ENCODE results near the gene CASP10.

The CASP10 gene

DNA sequence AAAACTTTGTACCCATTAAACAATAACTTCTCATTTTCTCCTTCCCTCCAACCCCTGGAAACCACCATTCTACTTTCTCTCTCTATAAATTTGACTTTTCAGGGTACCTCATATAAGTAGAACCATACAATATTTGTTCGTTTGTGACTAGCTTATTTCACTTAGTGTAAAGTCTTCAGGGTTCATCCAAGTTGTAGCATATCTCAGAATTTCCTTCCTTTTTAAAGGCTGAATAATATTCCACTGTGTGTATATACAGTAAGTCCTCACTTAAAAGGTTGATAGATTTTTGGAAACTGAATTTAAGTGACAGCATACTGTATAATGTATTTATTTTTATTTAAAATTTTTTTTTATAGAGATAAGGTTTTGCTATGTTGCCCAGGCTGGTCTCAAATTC is 13.9 kb downstream of the CASP10 start:
- no peak for DNase-seq

DNA sequence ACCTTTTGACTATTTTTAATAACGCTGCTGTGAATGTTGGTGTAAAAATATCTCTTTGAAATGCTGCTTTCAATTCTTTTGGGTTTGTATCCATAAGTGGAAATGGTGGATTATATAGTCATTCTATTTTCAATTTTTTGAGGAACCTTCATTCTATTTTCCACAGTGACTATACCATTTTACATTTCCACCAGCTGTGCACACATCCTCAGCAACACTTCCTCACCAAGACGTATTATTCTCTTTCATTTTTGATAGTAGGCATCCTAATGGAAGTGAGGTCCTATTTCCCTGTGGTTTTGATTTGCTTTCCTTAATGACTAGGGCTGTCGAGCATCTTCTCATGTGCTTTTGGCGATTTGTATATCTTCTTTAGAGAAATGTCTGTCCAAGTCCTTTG is 14.8 kb downstream of the CASP10 start:
- no peak for DNase-seq

DNA sequence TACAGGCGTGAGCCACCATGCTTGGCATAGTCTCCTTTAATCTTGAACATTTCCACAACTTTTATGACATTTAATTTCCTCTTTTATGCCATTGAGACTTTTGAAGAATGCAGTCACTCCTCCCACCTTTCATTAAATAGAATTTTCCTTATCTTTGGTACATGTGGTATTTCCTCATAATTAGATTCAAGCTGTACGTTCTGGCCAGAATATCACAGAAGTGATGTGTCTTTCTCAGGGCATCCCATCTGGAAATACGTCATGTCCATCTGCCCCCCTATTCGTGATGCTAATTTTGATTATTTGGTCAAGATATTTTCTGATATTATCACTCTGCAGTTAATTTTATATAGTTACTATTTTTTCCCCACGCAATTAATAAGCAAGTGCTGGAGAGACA is 16.9 kb downstream of the CASP10 start:
- no peak for DNase-seq

DNA sequence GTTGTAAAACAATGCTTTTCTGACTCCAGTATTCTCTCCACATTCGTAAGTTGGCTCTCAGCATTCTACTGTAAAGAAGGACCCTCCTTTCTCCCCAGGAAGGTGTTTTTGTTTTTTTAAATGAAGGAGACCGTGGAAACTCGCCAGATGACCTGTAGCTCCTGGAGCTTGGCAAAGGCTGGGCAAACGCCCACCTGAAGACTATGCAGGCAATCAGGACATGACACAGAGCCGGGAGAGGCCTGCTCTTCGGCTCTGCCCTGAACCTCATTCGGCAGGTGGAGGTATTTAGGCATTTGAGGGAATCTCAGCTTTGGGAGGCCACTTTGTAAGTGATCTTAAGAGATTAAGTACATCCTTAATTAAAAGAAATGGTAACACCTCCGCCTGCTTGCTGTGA is 17.4 kb downstream of the CASP10 start:
- no peak for DNase-seq

DNA sequence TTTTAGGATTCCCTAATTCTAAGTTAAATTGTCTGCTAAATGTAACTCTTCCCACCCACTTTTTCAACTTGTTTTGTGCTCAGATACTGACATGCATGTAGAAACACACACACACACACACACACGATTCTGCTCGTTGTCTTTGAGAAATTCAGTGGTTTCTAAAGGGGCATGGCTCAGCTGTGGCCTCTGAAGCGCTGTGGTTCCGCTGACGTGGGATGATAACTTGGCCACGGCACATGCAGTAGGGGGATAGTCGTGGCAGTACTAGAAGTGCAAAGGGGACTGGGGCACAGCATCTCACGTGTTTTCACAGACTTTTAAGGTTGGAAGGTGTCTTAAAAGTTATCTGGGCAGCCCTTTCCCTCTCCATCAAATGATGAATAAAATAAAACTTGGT is 18.4 kb downstream of the CASP10 start:
- no peak for DNase-seq

DNA sequence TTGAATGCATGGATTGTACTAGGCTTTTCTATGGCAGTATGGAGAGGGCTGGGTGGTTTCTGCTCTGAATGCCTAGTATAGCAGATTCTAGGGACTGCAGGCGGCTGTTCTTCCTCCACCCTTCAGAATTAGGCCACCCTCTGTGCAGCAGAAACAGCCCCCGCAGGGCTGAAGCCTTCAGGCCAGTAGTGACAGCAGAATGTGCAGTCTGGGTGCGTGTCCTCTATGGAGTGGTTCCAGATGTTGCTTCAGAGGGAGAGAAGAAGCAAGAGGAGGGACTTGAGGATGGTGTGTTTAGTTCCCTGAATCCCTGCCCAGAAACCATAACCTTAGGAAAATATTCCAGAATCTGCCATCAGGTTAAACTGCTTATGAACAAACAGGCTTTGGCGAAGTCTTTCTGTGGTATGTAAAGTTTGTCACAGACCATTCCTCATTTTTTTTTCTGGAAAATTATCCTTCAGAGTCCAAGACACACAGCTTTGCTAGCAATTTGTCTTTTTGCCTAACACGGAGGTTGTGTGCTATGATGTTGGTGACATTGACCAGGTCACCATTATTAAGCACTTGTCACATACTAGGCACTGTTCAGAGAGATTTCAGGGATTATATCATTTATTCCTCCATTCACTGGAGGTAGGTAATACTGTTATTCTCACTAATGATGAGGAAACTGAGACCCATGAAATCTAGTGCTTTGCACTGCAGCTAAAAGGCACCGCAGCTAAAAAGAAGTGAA is 21.1 kb downstream of the CASP10 start:
- no peak for DNase-seq

DNA sequence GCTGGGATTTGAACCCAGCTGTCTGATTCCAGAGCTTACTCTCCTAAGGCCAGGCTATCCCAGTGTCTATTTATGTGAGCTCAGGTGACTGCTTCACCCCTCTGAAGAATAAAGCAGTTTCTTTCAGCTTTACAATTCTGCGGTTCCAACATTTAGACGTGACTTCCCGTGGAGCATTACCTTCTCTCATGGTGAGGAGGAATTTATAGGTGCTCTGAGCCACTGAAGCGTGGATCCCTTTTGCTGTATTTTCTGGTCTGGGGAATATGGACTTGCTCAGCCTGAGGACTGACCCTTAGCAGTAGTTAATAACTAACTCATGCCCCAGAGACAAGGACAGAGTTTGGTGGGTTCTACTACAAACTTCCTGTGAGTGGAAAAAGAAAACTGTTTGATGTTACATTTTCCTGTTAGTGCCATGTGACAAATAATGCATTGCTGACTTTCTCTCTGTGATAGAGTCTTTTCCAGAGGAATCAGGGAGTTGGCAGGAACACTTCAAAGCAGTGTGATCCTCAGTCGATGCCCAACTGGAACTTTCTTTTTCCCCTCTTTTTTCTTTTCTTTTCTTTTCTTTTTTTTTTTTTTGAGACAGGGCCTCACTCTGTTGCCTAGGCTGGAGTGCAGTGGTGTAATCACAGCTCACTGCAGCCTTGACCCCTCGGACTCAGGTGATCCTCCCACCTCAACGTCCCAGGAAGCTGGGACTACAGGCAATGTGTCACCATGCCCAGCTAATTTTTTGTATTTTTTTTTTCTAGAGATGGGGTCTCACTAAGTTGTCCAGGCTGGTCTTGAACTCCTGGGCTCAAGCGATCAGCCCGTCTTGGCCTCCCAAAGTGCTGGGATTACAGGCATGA is 21.9 kb downstream of the CASP10 start:
- DNase-seq, result no peak

DNA sequence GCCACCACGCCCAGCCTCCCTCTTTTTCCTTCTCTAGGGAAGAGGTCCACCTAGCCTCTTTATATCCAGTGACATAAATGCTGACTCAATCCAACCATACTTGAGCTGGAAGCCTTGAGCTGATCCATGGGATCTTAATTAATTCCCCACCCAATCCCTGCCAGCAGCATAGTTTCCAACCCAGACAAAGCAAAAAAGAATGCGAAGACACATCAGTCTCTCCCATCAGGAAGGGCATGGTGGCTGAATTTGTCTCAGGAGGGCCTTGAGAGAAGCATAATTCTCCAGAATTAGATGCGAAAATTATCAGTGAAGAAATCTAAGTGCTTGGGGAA is 22.5 kb downstream of the CASP10 start:
- DNase-seq, result no peak

DNA sequence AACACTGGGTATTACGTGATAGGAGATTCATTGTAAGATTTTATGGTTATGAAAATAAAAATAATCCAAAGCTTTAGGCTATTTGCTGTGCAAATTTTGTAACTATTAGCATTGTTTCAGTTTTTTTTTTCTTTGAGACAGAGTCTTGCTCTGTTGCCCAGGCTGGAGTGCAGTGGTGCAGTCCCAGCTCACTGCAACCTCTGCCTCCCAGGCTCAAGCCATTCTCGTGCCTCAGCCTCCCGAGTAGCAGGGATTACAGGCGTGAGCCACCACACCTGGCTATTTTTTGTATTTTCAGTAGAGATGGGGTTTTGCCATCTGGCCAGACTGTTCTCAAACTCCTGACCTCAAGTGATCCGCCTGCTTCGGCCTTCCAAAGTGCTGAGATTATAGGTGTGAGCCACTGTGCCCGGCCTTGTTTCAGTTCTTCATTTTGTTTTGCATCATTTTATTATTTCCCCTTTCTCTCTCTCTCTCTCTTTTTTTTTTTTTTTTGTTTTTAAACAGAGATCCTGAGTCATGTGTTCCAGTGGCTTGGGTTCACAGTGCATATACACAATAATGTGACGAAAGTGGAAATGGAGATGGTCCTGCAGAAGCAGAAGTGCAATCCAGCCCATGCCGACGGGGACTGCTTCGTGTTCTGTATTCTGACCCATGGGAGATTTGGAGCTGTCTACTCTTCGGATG is 25.8 kb downstream of the CASP10 start:
- peak; percentile 82 to 93 (median 88) for DNase-seq

DNA sequence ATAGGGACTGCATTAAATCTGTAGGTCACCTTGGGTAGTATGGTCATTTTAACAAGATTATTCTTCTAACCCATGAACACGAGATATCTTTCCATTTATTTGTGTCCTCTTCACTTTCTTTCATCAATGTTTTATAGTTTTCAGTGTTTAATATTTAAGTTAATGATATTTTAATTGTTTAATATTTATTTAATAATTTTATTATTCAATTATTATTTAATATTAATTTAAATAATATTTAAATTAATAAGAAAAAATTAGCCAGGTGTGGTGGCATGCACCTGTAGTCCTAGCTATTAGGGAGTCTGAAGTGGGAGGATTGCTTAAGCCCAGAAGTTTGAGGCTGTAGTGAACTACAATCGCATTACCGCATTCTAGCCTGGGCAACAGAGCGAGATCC is 33.0 kb downstream of the CASP10 start:
- DNase-seq, result no peak

DNA sequence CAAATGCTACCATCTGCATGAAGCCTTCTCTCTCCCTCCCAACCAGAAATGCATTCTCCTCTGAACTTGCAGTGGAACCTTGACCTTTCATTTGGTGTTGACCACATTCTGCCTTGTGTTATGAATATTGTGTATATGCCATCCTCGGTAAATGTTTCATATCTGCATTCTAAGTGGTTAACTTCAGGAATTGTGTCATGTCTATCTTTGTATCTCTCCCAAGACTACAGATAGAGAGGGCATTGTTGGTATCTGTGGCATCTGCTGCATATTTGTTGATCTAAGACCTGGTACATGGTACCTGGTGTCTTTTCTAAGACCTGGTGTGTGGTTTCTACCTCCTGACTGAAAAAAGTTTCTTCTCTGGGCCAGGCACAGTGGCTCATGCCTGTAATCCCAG is 34.0 kb downstream of the CASP10 start:
- DNase-seq, result no peak

DNA sequence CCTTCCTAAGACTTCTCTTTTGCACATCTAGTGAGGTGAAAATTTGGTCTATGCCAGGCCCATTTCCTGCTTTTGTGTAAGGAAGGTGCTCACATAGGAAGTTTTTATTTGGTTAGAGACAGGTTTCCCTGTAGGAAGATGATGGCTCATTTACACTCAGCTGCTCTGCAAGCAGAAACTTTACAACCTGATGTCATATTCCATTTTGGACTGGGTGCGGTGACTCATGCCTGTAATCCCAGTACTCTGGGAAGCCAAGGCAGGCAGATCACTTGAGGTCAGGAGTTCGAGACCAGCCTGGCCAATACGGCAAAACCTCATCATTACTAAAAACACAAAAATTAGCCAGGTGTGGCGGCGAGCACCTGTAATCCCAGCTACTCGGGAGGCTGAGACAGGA is 35.8 kb downstream of the CASP10 start:
- DNase-seq, result peak; percentile 35 to 74 (median 59)

DNA sequence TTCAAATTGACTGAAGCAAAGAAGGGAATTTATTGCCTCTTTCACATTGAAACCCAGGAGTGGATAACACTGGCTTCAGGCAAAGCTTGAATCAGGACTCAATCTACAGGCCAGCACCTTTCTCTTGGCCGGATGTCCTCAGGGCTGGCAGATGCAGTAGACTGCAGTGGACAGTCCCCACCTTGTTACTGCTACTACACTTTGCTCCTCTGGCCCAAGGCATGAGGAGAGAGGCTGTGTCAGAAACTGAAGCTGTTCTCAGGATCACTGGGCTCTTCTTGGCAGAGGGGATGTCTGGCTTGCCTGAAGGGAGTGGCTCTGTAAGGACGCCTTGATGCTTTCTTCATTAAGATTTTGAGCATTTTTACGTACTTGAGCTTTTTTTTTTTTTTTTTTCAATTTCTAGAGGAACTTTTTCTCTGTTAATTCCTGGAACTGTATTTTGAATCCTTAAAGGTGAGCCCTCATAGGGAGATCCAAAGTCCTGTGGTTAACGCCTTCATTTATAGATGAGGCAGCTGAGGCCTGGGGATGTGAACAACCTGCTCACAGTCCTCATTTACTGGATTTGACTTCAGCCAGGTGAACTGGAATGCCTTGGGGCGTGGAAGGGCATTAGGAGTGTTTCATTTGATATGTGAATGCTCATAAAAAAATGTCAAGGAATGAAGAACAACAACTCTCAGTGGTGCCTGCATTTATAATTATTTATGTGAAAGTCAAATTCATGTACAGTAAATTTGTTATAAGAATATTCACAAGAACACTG is 36.6 kb downstream of the CASP10 start:
- no peak for DNase-seq

DNA sequence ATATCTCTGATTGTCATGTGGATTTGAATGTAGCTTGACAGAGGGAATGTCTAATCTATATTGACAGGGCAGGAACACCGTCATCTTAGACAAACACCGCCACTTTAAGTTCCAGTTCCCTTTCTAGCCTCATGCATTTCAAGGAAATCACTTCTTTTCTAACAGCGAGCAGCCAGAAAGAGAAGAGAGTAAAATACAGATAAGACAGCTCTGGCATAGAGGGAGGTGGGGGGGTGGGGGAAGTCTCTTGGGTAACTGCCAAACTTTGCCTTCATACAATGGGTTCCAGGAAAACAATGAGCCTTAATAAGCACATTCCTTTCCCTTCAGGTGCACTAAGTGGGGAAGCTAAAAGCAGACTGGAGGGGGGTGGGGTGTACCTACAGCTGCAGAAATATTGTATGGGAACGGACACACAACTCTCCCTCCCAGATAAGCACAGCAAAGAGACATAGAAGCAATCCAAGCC is 37.2 kb downstream of the CASP10 start:
- DNase-seq, result peak; percentile 53 to 79 (median 57)

DNA sequence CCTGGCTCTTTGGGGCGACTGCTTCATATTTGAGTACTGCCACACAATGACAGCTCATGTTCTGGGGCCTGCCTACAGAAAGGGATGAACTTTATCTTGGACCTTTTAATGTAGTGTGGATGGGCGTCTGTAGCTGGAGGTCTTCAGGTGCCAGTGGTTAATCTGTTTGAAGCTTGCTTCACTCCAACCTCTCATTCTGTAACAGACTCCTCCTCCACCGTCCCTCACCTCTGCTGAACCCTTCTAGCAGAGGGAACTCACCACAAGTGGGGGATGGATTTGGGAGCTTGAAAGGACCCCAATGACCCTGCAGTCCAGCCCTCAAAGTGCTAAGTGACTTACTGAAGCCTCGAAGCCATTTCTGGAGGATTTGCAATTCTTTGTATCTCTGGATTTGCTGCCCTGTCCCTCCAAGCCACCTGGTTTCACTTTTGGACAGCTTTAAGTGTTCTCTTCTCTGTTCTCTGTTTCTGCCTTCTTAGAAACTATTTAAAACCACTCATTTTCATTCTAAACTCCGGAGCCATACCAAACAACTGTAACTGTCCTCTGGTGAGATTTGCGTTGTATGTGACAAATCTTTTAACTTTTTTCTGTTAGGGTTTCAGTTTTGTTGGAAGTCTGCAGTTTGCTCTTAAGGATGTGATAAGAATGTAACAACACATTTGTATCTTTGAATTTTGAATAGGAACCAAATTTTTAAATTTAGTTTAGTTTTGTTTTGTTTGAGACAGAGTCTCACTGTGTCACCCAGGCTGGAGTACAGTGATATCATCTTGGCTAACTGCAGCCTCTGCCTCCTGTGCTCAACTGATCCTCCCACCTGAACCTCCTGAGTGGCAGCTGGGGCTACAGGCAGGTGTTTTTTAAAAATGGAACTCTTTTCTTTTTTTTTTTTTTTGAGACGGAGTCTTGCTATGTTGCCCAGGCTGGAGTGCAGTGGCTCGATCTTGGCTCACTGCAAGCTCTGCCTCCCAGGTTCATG is 40.4 kb downstream of the CASP10 start:
- no peak for DNase-seq

DNA sequence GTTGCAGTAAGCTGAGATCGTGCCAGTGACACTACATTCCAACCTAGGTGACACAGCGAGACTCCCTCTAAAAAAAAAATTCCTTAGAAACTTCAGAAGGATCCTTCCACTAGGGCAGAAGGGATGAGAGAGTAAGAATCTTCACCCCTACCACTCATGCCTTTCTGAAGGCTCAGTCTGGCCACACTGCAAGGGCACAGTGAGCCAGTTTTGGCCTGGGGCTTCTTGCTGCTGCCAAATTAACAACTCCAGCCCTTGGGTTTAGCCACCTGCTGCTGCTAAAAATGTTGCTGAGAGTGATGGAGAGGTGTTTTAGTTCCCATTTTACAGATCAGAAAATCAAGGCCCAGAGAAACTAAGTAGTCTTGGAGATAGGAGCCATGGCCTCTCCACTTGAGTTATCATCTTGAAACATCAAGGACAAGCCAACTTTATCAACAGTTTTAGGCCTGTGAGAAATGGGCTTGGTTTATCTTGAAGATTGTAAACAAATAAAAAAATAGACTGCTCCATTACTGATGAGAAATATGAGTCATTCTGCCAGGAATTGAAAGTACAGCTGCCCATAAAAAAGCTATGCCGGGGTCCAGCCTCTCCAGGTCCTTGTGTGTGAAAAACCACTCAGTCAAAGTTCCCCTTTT is 45.5 kb downstream of the CASP10 start:
- peak; percentile 53 to 87 (median 63) for DNase-seq

DNA sequence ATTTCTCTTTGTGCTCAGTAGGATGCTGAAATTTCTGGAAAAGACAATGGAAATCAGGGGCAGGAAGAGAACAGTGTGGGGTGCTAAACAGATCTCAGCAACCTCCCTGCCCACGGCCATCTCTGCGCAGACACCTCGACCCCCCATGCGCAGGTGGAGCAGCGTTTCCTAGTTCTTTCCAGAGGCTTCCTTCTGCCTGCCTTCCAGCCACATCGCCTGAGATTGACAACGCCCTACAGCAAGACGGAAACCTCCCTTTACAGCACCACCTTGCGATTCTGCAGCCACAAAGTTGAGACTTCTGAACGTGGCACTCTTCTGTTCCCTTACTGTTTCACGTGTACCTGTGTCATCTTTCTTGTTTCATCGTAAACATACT is 46.0 kb downstream of the CASP10 start:
- DNase-seq, result no peak

DNA sequence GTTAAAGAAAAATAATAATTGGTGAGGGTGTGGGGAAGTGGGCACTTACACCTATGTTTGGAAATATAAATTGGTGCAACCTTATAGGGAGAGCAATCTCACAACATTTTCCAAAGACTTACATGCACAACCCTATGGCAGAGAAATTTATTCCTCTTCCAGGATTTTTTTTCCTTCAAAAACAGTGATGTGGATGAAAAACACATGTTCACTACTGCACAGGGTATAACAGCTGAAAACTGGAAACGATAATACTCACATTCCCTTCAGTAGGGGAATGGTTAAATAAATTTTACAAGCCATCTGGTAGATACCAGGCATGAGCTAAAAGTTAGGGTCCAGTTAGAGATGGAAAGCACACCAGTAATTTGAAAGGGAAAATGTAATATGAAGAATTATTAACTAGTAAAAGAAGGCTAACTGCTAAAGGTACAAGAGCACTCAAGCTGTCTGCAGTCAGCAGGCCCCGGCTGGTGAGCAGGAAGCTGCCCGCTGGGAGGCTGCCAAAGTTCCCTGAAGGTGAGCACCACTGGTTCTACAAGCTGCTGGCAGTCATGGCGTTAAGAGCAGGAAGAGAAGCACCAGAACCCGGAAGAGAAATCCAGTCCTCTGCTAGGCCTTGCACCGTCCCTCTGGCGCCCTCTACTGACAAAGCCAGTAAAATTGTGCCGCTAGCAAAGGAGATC is 49.0 kb downstream of the CASP10 start:
- peak; percentile 96 to 97 (median 96) for DNase-seq

DNA sequence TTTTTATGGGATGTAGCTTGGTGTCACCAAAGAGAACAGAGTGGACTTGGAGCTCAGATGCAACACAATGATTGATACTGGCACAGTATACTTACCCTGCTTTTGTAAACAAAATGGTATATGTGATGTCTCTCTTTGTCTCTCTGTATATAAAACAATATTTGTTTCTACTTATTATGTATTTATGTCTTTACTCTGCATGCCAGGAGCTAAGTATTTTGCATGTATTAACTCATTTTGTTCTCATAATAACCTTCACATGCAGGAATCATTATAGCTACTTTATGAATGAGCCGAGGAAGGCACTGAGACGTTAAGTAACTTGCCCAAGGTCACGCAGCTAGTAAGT is 49.5 kb downstream of the CASP10 start:
- no peak for DNase-seq

DNA sequence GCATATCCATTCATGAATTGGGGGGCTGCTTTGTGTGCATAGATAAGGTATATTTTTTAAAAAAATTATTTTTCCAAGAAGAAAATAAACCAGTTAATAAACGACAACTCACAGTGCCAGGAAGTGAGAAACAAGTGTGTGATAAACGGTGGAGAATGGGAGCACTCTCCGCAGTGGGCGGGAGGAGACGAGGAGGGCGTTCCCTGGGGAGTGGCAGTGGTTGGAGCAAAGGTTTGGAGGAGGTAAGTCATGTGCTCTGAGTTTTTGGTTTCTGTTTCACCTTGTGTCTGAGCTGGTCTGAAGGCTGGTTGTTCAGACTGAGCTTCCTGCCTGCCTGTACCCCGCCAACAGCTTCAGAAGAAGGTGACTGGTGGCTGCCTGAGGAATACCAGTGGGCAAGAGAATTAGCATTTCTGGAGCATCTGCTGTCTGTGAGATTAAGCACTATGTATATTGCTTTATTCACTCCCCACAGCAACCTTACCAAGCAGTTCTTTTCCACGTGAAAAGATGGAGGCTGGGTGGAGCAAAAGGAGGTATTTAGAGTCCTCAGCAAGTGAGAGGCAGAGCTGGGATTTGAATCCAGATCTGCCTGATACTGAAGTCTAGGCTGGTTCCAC is 50.4 kb downstream of the CASP10 start:
- DNase-seq, result peak; percentile 89 to 94 (median 91)
